Heart left ventricle (tissue), 16 donors: ENCODE results near the gene ELL. TPM values are rescaled to one million over a fixed set of nuclear protein-coding genes. Genes with fewer than 3 reads are reported as not detected.
A peak's percentile ranks its signal among the peaks of the same experiment; 100 is the strongest.

ENCODE experiments used
- ATAC-seq, 4 donors: fragments of 200-7000 bp; cut with Tn5 transposase; one replicate each; pipeline ENCODE4 v1.9.1; 2020 to 2022; ENCODE audit warnings: moderate library complexity in 4 of 4, mild to moderate bottlenecking in 3 of 4, moderate number of reproducible peaks in 1 of 4
- DNase-seq, 5 donors: peaks; one replicate each; pipeline ENCODE4 v3.0.0-alpha.2; 2020
- H3K27ac ChIP-seq, 12 donors: fragments of 200-600 bp; sonication (generic) in 4 of 12; one replicate each; pipeline versions ENCODE4 v1.5.0 to v1.8.0; 2016 to 2022; ENCODE audit warnings: mild to moderate bottlenecking in 2 of 12
- H3K27me3 ChIP-seq, 9 donors: fragments of 200-600 bp; sonication (generic) in 2 of 9; one replicate each; pipeline versions ENCODE4 v1.5.1 to v1.8.0; 2016 to 2022; ENCODE audit warnings: mild to moderate bottlenecking in 3 of 9
- H3K36me3 ChIP-seq, 9 donors: fragments of 200-600 bp; sonication (generic) in 2 of 9; one replicate each; pipeline versions ENCODE4 v1.5.0 to v1.8.0; 2018 to 2022; ENCODE audit warnings: mild to moderate bottlenecking in 2 of 9
- H3K4me1 ChIP-seq, 12 donors: fragments of 200-600 bp; sonication (generic) in 4 of 12; one replicate each; pipeline versions ENCODE4 v1.5.0 to v1.8.0; 2016 to 2022; ENCODE audit warnings: mild to moderate bottlenecking in 3 of 12
- H3K4me3 ChIP-seq, 12 donors: fragments of 200-600 bp; sonication (generic) in 4 of 12; one replicate each; pipeline versions ENCODE4 v1.5.0 to v1.8.0; 2017 to 2022; ENCODE audit warnings: mild to moderate bottlenecking in 9 of 12, moderate library complexity in 4 of 12
- H3K9me3 ChIP-seq, 12 donors: fragments of 200-600 bp; sonication (generic) in 4 of 12; one replicate each; pipeline versions ENCODE4 v1.5.0 to v1.8.0; 2016 to 2022; ENCODE audit warnings: mild to moderate bottlenecking in 1 of 12
- POLR2A ChIP-seq, 2 donors: fragments of 450-650 bp; IDR thresholded peaks; one replicate each; pipeline ENCODE4 v1.6.1; 2017; ENCODE audit warnings: antibody characterized with exemption in 2 of 2, mild to moderate bottlenecking in 2 of 2, moderate library complexity in 2 of 2
- WGBS, 4 donors: extraction: QIAGEN DNeasy Blood & Tissue Kit in 2 of 4; methylation state at CpG; one replicate each; pipeline versions ENCODE4 v1.1.5 to v1.1.7; 2013 to 2018; 5-methylcytosine and 5-hydroxymethylcytosine counted together
- intact Hi-C, 10 donors: fragments of 100-400 bp; cut with DNase I; formaldehyde crosslinking; loops; one replicate each; pipeline versions ENCODE4 v1.11.1 to v1.14.2; 2022
- polyA plus RNA-seq, 2 donors: library from polyadenylated mRNA; stranded (reverse); fragments of 200-250 nt; gene quantifications; one replicate each; pipeline ENCODE4 v1.2.3, GENCODE V29; 2013
- total RNA-seq, 9 donors: library from RNA; depleted of rRNA in 2 of 9; stranded (reverse); fragments of >200 nt in 2 of 9; fragmentation: NEBNext Ultra II Directional in 3 of 9; extraction: Animal tissue kit (Norgen Biotek cat#: 25700) in 3 of 9; gene quantifications; one replicate each; pipeline versions ENCODE4 v1.1.0 to v1.2.4, GENCODE V29; 2016 to 2023
- TF ChIP-seq, protein P1 (sequence below), 12 donors: fragments of 200-600 bp; sonication (generic) in 4 of 12; IDR thresholded peaks; one replicate each; pipeline versions ENCODE4 v1.5.0 to v1.8.0; 2018 to 2022; ENCODE audit warnings: antibody characterized with exemption in 12 of 12, mild to moderate bottlenecking in 5 of 12
- donor health status: ischemic (EF 13 %, LVEDD 7.1; RV severe dilation, severe dysfunction).
- donor health status: healthy with polysubstance abuse.
- donor health status: DM: no; HTN: yes; CAD: no.
- donor health status: DM: no; HTN: no; CAD: no.
- donor health status: ischemic (EF 25% LVEDD 6.9; RV normal size, moderate dysfunction).
- donor health status: ischemic (EF 25% LVEDD 5.7; RV mildly dilated, moderate dysfunction).
- donor health status: healthy.
- donor health status: DM: yes; HTN: yes; CAD: no.
- donor health status: ischemic (EF 35%, LVEDD 5.7; RV mildly dilated, moderate dysfunction).
- donor health status: nonischemic (EF 11% LVEDD 7.7; RV severe dilation, severe dysfunction).
- donor health status: DM: yes; HTN: yes; CAD: no.
- donor health status: PGD.
- donor health status: ischemic (EF 29% LVEDD 5.4; RV normal size, mild dysfunction).
- donor health status: nonischemic (EF 23%, LVEDD 6.1; RV moderate dilation, normal function).

ELL gene
- total and polyA plus RNA-seq, 11 donors = 5.9 to 17.8 (median 7.3) TPM

DNA sequence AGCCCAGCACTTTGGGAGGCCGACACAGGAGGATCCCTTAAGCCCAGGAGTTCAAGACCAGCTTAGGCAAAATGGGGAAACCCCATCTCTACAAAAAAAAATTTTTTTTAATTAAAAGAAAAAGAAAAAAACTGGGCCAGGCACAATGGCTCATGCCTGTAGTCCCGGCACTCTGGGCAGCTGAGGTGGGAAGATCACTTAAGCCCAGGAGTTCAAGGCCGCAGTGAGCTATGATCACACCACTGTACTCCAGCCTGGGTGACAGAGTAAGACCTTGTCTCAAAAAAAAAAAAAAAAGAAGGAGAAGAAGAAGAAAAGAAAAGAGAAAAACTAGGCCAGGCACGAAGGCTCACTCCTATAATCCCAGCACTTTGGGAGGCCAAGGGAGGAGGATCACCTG is 4.3 kb downstream of the ELL start:
- ATAC-seq = no peak
- no peak overlapping the region for H3K27ac ChIP-seq
- 95 to 98% (median 97%) methylated on average over 4 of the region's 4 CpGs for WGBS, 4 donors

DNA sequence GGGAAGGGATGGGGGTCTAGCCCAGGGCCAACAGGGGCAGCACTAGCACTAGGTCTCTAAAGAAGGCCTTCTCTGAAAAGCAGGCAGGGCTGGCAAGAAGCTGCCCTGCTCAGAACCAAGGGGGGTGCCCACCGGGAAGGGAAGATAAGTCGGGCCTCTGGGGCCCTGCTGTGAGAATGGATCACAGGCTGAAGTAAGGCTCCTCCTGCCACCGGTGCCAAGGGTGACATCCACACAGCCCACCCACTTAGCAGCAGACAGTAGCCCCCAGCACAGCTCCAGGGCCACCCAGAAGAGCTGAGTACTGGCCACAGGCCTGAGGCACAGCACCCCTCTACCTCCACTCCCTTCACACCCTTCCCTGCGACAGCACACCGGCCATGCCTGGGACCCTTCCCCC is 5.9 kb downstream of the ELL start:
- intact Hi-C loops = loop anchor here in 3 of 10 donors (5.0 kb wide), 2 partner anchors 34 to 49 kb away; no protein-coding TSS in a partner anchor
- Histone ChIP-seq H3K4me3 (no peak overlapping the region), H3K9me3 (no peaks in the 10 kb centered on the region), H3K27me3 (no peaks in the 10 kb centered on the region), H3K27ac (peak overlapping the region in 3 of 12 donors; percentile 32 to 81 (median 48)), H3K4me1 (peaks cover 11 to 80% (median 56%) of the 10 kb centered on the region in 12 donors), H3K36me3 (no peaks in the 10 kb centered on the region)
- WGBS, 4 donors = 61 to 100% (median 83%) methylated on average over 2 to 5 of the region's 5 CpGs
- TF ChIP-seq, protein P1, sequence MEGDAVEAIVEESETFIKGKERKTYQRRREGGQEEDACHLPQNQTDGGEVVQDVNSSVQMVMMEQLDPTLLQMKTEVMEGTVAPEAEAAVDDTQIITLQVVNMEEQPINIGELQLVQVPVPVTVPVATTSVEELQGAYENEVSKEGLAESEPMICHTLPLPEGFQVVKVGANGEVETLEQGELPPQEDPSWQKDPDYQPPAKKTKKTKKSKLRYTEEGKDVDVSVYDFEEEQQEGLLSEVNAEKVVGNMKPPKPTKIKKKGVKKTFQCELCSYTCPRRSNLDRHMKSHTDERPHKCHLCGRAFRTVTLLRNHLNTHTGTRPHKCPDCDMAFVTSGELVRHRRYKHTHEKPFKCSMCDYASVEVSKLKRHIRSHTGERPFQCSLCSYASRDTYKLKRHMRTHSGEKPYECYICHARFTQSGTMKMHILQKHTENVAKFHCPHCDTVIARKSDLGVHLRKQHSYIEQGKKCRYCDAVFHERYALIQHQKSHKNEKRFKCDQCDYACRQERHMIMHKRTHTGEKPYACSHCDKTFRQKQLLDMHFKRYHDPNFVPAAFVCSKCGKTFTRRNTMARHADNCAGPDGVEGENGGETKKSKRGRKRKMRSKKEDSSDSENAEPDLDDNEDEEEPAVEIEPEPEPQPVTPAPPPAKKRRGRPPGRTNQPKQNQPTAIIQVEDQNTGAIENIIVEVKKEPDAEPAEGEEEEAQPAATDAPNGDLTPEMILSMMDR (IDR thresholded peaks at IDR 0.05) = no peak
- no peak for TF ChIP-seq POLR2A (IDR thresholded peaks at IDR 0.05)
- ATAC-seq = no peak
- DNase-seq = no peak

More for the DNA sequence above, 4.3 kb downstream of the ELL start:
- DNase-seq = no peak
- TF ChIP-seq, protein P1 (IDR thresholded peaks at IDR 0.05) = no peak
- TF ChIP-seq POLR2A (IDR thresholded peaks at IDR 0.05) = no peak
- Histone ChIP-seq H3K4me3 (no peak overlapping the region), H3K9me3 (no peaks in the 10 kb centered on the region), H3K4me1 (peaks cover 11 to 70% (median 56%) of the 10 kb centered on the region in 12 donors), H3K36me3 (peaks cover 0 to 3% (median 0%) of the 10 kb centered on the region in 9 donors), H3K27me3 (no peaks in the 10 kb centered on the region)
- intact Hi-C loops = loop anchor here in 3 of 10 donors (5.0 kb wide), 2 partner anchors 35 to 50 kb away; no protein-coding TSS in a partner anchor

DNA sequence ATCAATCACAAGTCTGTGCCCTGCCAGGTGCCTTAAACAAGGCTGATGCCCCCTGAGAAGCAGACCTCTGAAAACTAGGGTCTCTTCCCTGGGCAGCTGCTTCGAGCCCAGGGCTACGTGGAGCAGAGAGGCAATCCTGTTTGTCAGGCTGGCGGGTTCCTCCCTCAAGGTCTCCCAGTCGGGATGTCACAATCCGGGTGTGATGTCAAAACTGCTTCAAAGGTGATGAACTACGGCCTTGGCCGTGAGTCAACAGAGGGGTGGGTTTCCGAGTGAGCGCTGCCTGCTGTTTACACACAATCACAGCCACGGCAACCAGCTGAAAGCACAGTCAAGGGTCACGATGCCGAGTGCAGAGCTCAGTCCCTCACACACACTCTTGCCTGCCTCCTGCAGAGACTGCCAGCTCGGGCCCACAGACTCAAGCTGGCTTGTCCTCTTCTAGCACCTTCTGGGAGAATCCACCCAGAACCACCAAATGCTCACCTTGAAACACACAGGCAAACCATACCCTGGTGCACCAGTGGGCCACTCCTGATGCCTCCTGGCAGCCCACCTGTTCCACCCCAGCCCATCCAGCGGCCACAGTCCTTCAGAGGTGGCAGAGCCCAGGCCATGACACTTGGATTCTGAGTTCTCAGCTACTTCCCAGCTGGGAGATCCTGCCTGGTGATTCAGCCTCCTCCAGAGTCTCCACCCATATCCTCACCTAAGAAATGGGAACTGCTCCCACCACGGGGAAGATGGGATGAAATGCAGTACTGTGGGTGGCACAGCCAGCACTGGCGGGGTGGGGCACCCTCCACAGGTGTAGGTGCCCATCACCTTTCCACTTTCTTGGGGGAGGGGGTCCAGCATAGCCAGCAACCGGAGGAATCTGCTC is 6.8 kb downstream of the ELL start:
- Histone ChIP-seq H3K27ac (peak overlapping the region in 11 of 12 donors; percentile 29 to 81 (median 47)), H3K4me3 (no peak overlapping the region), H3K9me3 (no peaks in the 10 kb centered on the region), H3K36me3 (no peaks in the 10 kb centered on the region), H3K27me3 (no peaks in the 10 kb centered on the region), H3K4me1 (peaks cover 10 to 80% (median 57%) of the 10 kb centered on the region in 12 donors)
- intact Hi-C loops = loop anchor here in 3 of 10 donors (5.0 kb wide), 2 partner anchors 33 to 48 kb away; no protein-coding TSS in a partner anchor
- 21 to 47% (median 38%) methylated on average over 14 to 17 of the region's 17 CpGs for WGBS, 4 donors
- ATAC-seq (peak in 3 of 4 donors; percentile 40 to 62 (median 42)), DNase-seq (peak in 4 of 5 donors; percentile 49 to 78 (median 68))
- TF ChIP-seq, protein P1 (IDR thresholded peaks at IDR 0.05) = no peak
- no peak for TF ChIP-seq POLR2A (IDR thresholded peaks at IDR 0.05)

DNA sequence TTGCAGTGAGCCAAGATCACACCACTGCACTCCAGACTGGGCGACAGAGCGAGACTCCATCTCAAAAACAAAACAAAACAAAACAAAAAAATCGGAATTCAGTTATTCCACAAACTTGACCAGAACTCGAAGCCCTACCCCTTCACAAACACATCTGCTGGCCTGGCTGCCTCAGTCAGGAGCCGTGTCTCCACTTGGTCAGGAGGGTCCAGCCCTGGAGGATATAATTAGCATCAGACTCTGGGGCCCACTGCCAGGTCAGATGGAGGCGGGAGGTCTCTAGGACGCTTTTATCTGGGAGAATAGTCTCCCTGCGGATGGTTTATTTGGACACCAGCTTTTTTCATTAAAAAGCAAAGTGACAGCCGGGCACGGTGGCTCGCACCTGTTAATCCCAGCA is 8.0 kb downstream of the ELL start:
- H3K27me3 ChIP-seq = no peaks in the 10 kb centered on the region
- H3K9me3 ChIP-seq = no peaks in the 10 kb centered on the region
- TF ChIP-seq, protein P1 (IDR thresholded peaks at IDR 0.05) = no peak
- H3K36me3 ChIP-seq = no peaks in the 10 kb centered on the region
- peak overlapping the region; percentile 20 to 81 (median 48) for H3K27ac ChIP-seq
- H3K4me1 ChIP-seq = peaks cover 10 to 80% (median 52%) of the 10 kb centered on the region in 12 donors
- ATAC-seq = peak; percentile 55 to 84 (median 78)
- no peak overlapping the region for H3K4me3 ChIP-seq
- peak in 4 of 5 donors; percentile 70 to 82 (median 72) for DNase-seq
- intact Hi-C loops = no loop called here
- WGBS, 4 donors = 33 to 42% (median 37%) methylated on average over 11 of the region's 11 CpGs
